Right kidney (tissue), 9 donors: ENCODE data around the gene ULBP1.
"Not testable (repeated sequence)": the region's sequence is repeated elsewhere in the genome, so short reads cannot be mapped to it uniquely, and the experiment has no call there.

Source experiments
- DNase-seq: peaks from one replicate; pipeline ENCODE4 v3.0.0-alpha.2; 2016
- long read RNA-seq, 8 donors: transcript quantifications; one replicate each; lab custom pipeline, GENCODE V29; 2026

Gene ULBP1
- long read RNA-seq, donor 1, partial matches to known transcripts: 0 of 1 reads
- long read RNA-seq, donor 1, other reads (novel, unspliced or antisense): 0 of 1 reads
- long read RNA-seq, donor 2, partial matches to known transcripts: 0 of 1 reads
- long read RNA-seq, donor 2, other reads (novel, unspliced or antisense): 0 of 1 reads
- long read RNA-seq, donor 3: 0 reads
- long read RNA-seq, donor 4: 0 reads
- long read RNA-seq, donor 5, partial matches to known transcripts: 0 of 6 reads
- long read RNA-seq, donor 5, other reads (novel, unspliced or antisense): 6 of 6 reads
- long read RNA-seq, donor 6: 0 reads
- long read RNA-seq, donor 7: 0 reads
- long read RNA-seq, donor 8: 0 reads

- peak; percentile 85 for DNase-seq
These were observed at the start of gene ULBP1 for GRCh38 chr6:149963462-149964307. Gene ULBP1 (plus strand): TSS chr6:149963943. CDS start chr6:149964050, 107 bp downstream.

- no peak for DNase-seq
These were observed 47.5 kb upstream of the ULBP1 start for GRCh38 chr6:149915970-149916865.

GRCh38 chr6:149917679-149918078, 46.1 kb upstream of the ULBP1 start:
- DNase-seq: no peak

- DNase-seq: no peak
These were observed 45.4 kb upstream of the ULBP1 start for GRCh38 chr6:149918151-149918905.

- not testable (repeated sequence) for DNase-seq
These were observed 44.5 kb upstream of the ULBP1 start for GRCh38 chr6:149919126-149919833.

GRCh38 chr6:149919834-149920225, 43.9 kb upstream of the ULBP1 start:
- no peak for DNase-seq

- DNase-seq: no peak
These were observed 42.4 kb upstream of the ULBP1 start for GRCh38 chr6:149921361-149921760.

- DNase-seq: not testable (repeated sequence)
These were observed 41.7 kb upstream of the ULBP1 start for GRCh38 chr6:149922091-149922490.

GRCh38 chr6:149922642-149923326, 41.0 kb upstream of the ULBP1 start, which contains the start of gene RAET1G:
Gene RAET1G (minus strand): TSS chr6:149923121. CDS start chr6:149923010, 111 bp downstream.
- peak; percentile 79 for DNase-seq

- DNase-seq: peak; percentile 76
These were observed 40.3 kb upstream of the ULBP1 start for GRCh38 chr6:149923327-149923986.

GRCh38 chr6:149924206-149924932, 39.4 kb upstream of the ULBP1 start:
- DNase-seq: no peak

- DNase-seq: no peak
These were observed 38.9 kb upstream of the ULBP1 start for GRCh38 chr6:149924933-149925252.

GRCh38 chr6:149925253-149925973, 38.3 kb upstream of the ULBP1 start:
- DNase-seq: no peak

GRCh38 chr6:149925974-149926777, 37.6 kb upstream of the ULBP1 start:
- peak; percentile 88 for DNase-seq

GRCh38 chr6:149927025-149927424, 36.7 kb upstream of the ULBP1 start:
- DNase-seq: not testable (repeated sequence)

- DNase-seq: no peak
These were observed 34.3 kb upstream of the ULBP1 start for GRCh38 chr6:149929422-149929821.

- no peak for DNase-seq
These were observed 32.2 kb upstream of the ULBP1 start for GRCh38 chr6:149931501-149931900.
